IMR-90 (cell line): Measurements from ENCODE around the gene S100A6. TPM values are rescaled to one million over a fixed set of nuclear protein-coding genes. Genes with fewer than 3 reads are reported as not detected.

ENCODE experiments used
- ATAC-seq: fragments of 200-7000 bp; cut with Tn5 transposase; 2 replicates; pipeline ENCODE4 v1.9.1; 2020; ENCODE audit warnings: low read depth, mild to moderate bottlenecking, moderate library complexity
- BruUV-seq: library from RNA; stranded (reverse); fragments of 400-500 nt; replicated peaks from 2 replicates; lab custom pipeline; 2021; lab: Mats Ljungman, UMichigan
- CTCF ChIA-PET: fragments of 300-600 bp; formaldehyde crosslinking; extraction: SDS; loops from one replicate; lab custom pipeline; 2021; ENCODE audit warnings: antibody characterized with exemption; lab: Yijun Ruan, JAX
- POLR2A ChIA-PET: fragments of 300-600 bp; sonication (Branson Sonifier 250); formaldehyde crosslinking; loops from one replicate; lab custom pipeline; 2022; ENCODE audit warnings: antibody characterized with exemption; ENCODE audit not compliant: unreplicated experiment; lab: Charles Lee
- DNase-seq: peaks from one replicate; pipeline ENCODE4 v3.0.0; 2013
- H2AFZ ChIP-seq: replicated peaks from 2 replicates; pipeline ENCODE3; 2013; ENCODE audit warnings: low read length, mild to moderate bottlenecking; ENCODE audit not compliant: poor library complexity
- H2AK5ac ChIP-seq: 2 replicates; pipeline ENCODE4 v1.6.1; 2013; ENCODE audit warnings: low read depth, low read length, inconsistent platforms
- H2AK9ac ChIP-seq: replicated peaks from 2 replicates; pipeline ENCODE3; 2013; ENCODE audit warnings: mild to moderate bottlenecking, low read depth, low read length, moderate library complexity; ENCODE audit not compliant: poor library complexity
- H2BK120ac ChIP-seq: 2 replicates; pipeline ENCODE4 v1.6.1; 2013; ENCODE audit warnings: low read depth, low read length, inconsistent platforms
- H2BK15ac ChIP-seq: 3 replicates; pipeline ENCODE4 v1.6.1; 2013; ENCODE audit warnings: low read depth, low read length, inconsistent platforms
- H2BK20ac ChIP-seq: 2 replicates; pipeline ENCODE4 v1.6.1; 2013; ENCODE audit warnings: low read depth, mild to moderate bottlenecking, inconsistent platforms, low read length, moderate library complexity
- H2BK5ac ChIP-seq: 2 replicates; pipeline ENCODE4 v1.6.1; 2013; ENCODE audit warnings: mild to moderate bottlenecking, low read depth, low read length, inconsistent platforms; ENCODE audit not compliant: poor library complexity, severe bottlenecking
- H3K14ac ChIP-seq: replicated peaks from 2 replicates; pipeline ENCODE4 v1.6.1; 2013; ENCODE audit warnings: low read depth, low read length, inconsistent platforms
- H3K18ac ChIP-seq: 2 replicates; pipeline ENCODE4 v1.6.1; 2013; ENCODE audit warnings: low read depth, low read length, control low read depth
- H3K23ac ChIP-seq: 2 replicates; pipeline ENCODE4 v1.6.1; 2013; ENCODE audit warnings: low read depth, low read length, inconsistent platforms
- H3K27ac ChIP-seq: 2 replicates; pipeline ENCODE4 v1.5.1; 2013; ENCODE audit warnings: mild to moderate bottlenecking, control low read depth, low read length; ENCODE audit not compliant: insufficient read depth
- H3K27me3 ChIP-seq: 2 replicates; pipeline ENCODE4 v1.6.1; 2013; ENCODE audit warnings: low read length; ENCODE audit not compliant: control insufficient read depth, insufficient read depth
- H3K36me3 ChIP-seq: 2 replicates; pipeline ENCODE4 v1.6.1; 2013; ENCODE audit warnings: low read length, mixed read lengths; ENCODE audit not compliant: control insufficient read depth, insufficient read depth
- H3K4ac ChIP-seq: 2 replicates; pipeline ENCODE4 v1.6.1; 2013; ENCODE audit warnings: low read depth, low read length, inconsistent platforms
- H3K4me1 ChIP-seq: 2 replicates; pipeline ENCODE4 v1.6.1; 2013; ENCODE audit warnings: low read length, mixed read lengths; ENCODE audit not compliant: control insufficient read depth, insufficient read depth
- H3K4me2 ChIP-seq: 2 replicates; pipeline ENCODE4 v1.6.1; 2013; ENCODE audit warnings: low read depth, mild to moderate bottlenecking, control low read depth, low read length, moderate library complexity
- H3K4me3 ChIP-seq: 2 replicates; pipeline ENCODE4 v1.5.1; 2013; ENCODE audit warnings: low read depth, mild to moderate bottlenecking, control low read depth, low read length, moderate library complexity; ENCODE audit not compliant: insufficient read depth
- H3K56ac ChIP-seq: 2 replicates; pipeline ENCODE4 v1.6.1; 2013; ENCODE audit warnings: low read length, inconsistent platforms; ENCODE audit not compliant: insufficient read depth; ENCODE audit errors: extremely low read depth
- H3K79me1 ChIP-seq, 2 experiments: 2 replicates each; pipeline ENCODE4 v1.6.1; 2013; ENCODE audit warnings: low read length in 2 of 2, inconsistent platforms in 1 of 2, low read depth in 1 of 2
- H3K9ac ChIP-seq: 2 replicates; pipeline ENCODE4 v1.6.1; 2013; ENCODE audit warnings: low read depth, low read length, control low read depth
- H3K9me1 ChIP-seq: 2 replicates; pipeline ENCODE4 v1.6.1; 2013; ENCODE audit warnings: low read length, inconsistent platforms; ENCODE audit not compliant: insufficient read depth
- H3K9me3 ChIP-seq: 2 replicates; pipeline ENCODE4 v1.6.1; 2013; ENCODE audit warnings: low read length; ENCODE audit not compliant: control insufficient read depth, insufficient read depth
- H4K20me1 ChIP-seq: 2 replicates; pipeline ENCODE4 v1.6.1; 2013; ENCODE audit warnings: low read length, inconsistent platforms; ENCODE audit not compliant: insufficient read depth
- H4K5ac ChIP-seq: 2 replicates; pipeline ENCODE4 v1.6.1; 2013; ENCODE audit warnings: mild to moderate bottlenecking, low read depth, low read length, control low read depth
- H4K8ac ChIP-seq, 2 experiments: 2 replicates each; pipeline ENCODE4 v1.6.1; 2013; ENCODE audit warnings: low read depth in 2 of 2, low read length in 2 of 2, control low read depth in 1 of 2, inconsistent platforms in 1 of 2
- H4K91ac ChIP-seq: 2 replicates; pipeline ENCODE4 v1.6.1; 2013; ENCODE audit warnings: low read depth, low read length, inconsistent platforms; ENCODE audit not compliant: insufficient read depth
- BHLHE40 ChIP-seq: fragments of 150-350 bp; IDR thresholded peaks from 2 replicates; pipeline ENCODE4 v1.6.1; 2016; ENCODE audit warnings: mild to moderate bottlenecking, low read depth, low read length
- MXI1 ChIP-seq: IDR thresholded peaks from 2 replicates; pipeline ENCODE4 v1.6.1; 2012; ENCODE audit warnings: low read depth, mild to moderate bottlenecking, low read length, moderate library complexity, borderline replicate concordance
- WGBS, 2 experiments: methylation state at CpG; one replicate each; pipeline versions ENCODE4 v1.1.5 to v1.1.7; 2013; ENCODE audit warnings: missing lambda C conversion rate in 2 of 2; ENCODE audit not compliant: insufficient read length in 1 of 2; ENCODE audit errors: extremely low coverage in 2 of 2; 5-methylcytosine and 5-hydroxymethylcytosine counted together
- dilution Hi-C: fragments of 300-500 bp; cut with HindIII; formaldehyde crosslinking; loops from one replicate; pipeline ENCODE4 v1.14.3; 2018; ENCODE audit warnings: low sequenced_read_pairs; ENCODE audit not compliant: unreplicated experiment
- in situ Hi-C: fragments of 300-500 bp; cut with MboI; formaldehyde crosslinking; loops from 3 replicates; pipeline ENCODE4 v1.14.3; 2019; ENCODE audit warnings: low sequenced_read_pairs, inconsistent platforms, mixed read lengths
- intact Hi-C: fragments of 100-400 bp; cut with micrococcal nuclease; formaldehyde crosslinking; loops from 2 replicates; pipeline ENCODE4 v1.10.0; 2022
- polyA plus RNA-seq, 3 experiments: library from polyadenylated mRNA; depleted of rRNA; stranded (reverse); fragments of >200 nt; gene quantifications; 2 replicates each; pipeline ENCODE4 v1.2.3, GENCODE V29; 2012; ENCODE audit warnings: low replicate concordance in 1 of 3
- total RNA-seq: library from RNA; depleted of rRNA; stranded (reverse); fragments of >200 nt; gene quantifications from 2 replicates; pipeline ENCODE4 v1.2.3, GENCODE V29; 2012

S100A6 gene
- total and polyA plus RNA-seq, 2 of the 4 experiments (the other 2 are of a cell fraction): 373 to 1,755 TPM

DNA sequence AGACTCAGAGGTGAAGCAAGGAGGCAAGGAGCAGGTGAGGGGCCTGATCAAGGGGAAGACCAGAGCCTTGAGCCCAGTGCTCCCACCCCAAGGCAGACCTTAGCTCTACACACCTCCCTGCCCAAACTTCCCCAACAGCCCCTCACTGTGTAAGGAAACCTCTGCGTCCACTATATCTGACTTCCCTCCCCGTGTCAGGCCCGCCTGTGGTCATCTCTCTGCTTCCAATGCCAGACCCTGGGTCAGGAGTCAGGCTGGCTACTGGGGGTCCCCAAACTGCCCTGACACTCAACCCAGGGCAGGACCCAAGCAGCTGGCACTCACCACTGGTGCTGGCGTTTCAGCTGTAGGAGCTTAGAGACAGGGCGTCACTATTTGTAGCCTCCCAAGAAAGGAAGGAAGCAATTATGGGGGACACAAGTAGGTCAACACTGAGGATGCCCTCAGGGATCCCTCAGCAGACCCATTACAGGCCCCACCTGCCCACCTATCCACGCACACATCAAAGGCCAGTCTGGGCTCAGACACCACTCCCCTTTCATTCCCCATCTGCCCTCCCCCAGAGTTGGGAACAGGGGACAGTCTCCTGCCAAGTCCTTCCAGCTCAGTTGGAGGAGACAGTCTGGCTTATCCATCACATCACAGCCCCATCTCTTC lies 14.1 kb upstream of the S100A6 start:
- no peak for DNase-seq
- peak overlapping the region; percentile 1; the same call in 1 of the 2 replicates for H3K56ac ChIP-seq
- H2BK120ac ChIP-seq: peak overlapping the region; percentile 97
- peak overlapping the region; percentile 5 for H3K27ac ChIP-seq
- no peak for ATAC-seq
- peak overlapping the region; percentile 93 for H4K91ac ChIP-seq
- H2AK5ac ChIP-seq: peak overlapping the region; percentile 96
- H3K14ac ChIP-seq: peak overlapping the region; percentile 35
- H3K23ac ChIP-seq: peak overlapping the region; percentile 80; the same call in 1 of the 2 replicates
- peak overlapping the region; percentile 36 to 87 for H4K8ac ChIP-seq
- intact Hi-C loops: loop anchor here (2.0 kb wide), 1 partner anchor 17 kb away; no protein-coding TSS in a partner anchor
- ChIA-PET CTCF (interaction anchor here (1.2 kb wide), 1 partner anchor 18 kb away, joined by 4 read pairs; no protein-coding TSS in a partner anchor), POLR2A (interaction anchor here (1.6 kb wide), 2 partner anchors 14 kb away, joined by 4 to 14 read pairs; partner anchors contain the start of gene S100A6)
- H3K4me2 ChIP-seq: no peak overlapping the region
- peaks cover 62% of the 10 kb centered on the region for H3K9me1 ChIP-seq
- peak overlapping the region; percentile 83 for H2AFZ ChIP-seq
- H2AK9ac ChIP-seq: peak overlapping the region; percentile 96
- peak overlapping the region; percentile 50 for H4K5ac ChIP-seq
- H2BK20ac ChIP-seq: peak overlapping the region; percentile 94
- peak overlapping the region; percentile 22; the same call in 1 of the 2 replicates for H3K9ac ChIP-seq
- H3K4ac ChIP-seq: peak overlapping the region; percentile 96
- dilution Hi-C loops: no loop called here
- peak overlapping the region; percentile 42 for H2BK5ac ChIP-seq
- no peaks in the 10 kb centered on the region for H3K36me3 ChIP-seq
- no peaks in the 10 kb centered on the region for H4K20me1 ChIP-seq
- peak overlapping the region; percentile 90; the same call in 2 of the 3 replicates for H2BK15ac ChIP-seq
- TF ChIP-seq MXI1 (no peak), BHLHE40 (no peak)
- peaks cover 45% of the 10 kb centered on the region for H3K4me1 ChIP-seq
- no TSS peak for BruUV-seq
- H3K4me3 ChIP-seq: no peak overlapping the region
- 86% methylated on average over 1 of the region's 6 CpGs; no CpG with 5 or more reads in 1 of the 2 experiments for WGBS, 2 experiments
- H3K79me1 ChIP-seq: peaks cover 0 to 30% of the 10 kb centered on the region in 2 experiments; a peak in 3 of 4 replicates
- no peaks in the 10 kb centered on the region for H3K27me3 ChIP-seq
- H3K9me3 ChIP-seq: no peaks in the 10 kb centered on the region
- in situ Hi-C loops: loop anchor here (25.0 kb wide), 1 partner anchor 412 kb away; the partner anchor contains the start of genes CREB3L4, CRTC2 and SLC39A1
- H3K18ac ChIP-seq: peak overlapping the region; percentile 77
